Kidney (tissue), 14 donors: ENCODE data around the gene MTA3. TPM values are rescaled to one million over a fixed set of nuclear protein-coding genes. Genes with fewer than 3 reads are reported as not detected.
"Not testable (repeated sequence)": the region's sequence is repeated elsewhere in the genome, so short reads cannot be mapped to it uniquely, and the experiment has no call there.

Experiments used
- DNase-seq, 5 donors: peaks; one replicate each; pipeline ENCODE4 v3.0.0-alpha.2; 2013 to 2020
- FAIRE-seq: peaks from 2 replicates; lab custom pipeline; 2012; peaks lifted over from hg19 to GRCh38; lab: Jason Lieb, UNC
- H3K27ac ChIP-seq, 2 donors: one replicate each; pipeline ENCODE4 v1.7.0; 2013; ENCODE audit warnings: low read depth in 2 of 2, low read length in 2 of 2, inconsistent platforms in 1 of 2
- H3K27me3 ChIP-seq: one replicate; pipeline ENCODE4 v1.7.1; 2013; ENCODE audit warnings: low read length, inconsistent platforms; ENCODE audit not compliant: control insufficient read depth, insufficient read depth
- H3K36me3 ChIP-seq, 3 donors: one replicate each; pipeline versions ENCODE4 v1.7.0 to v1.7.1; 2013; ENCODE audit warnings: low read length in 3 of 3, control low read depth in 1 of 3, inconsistent platforms in 1 of 3; ENCODE audit not compliant: insufficient read depth in 3 of 3, control insufficient read depth in 2 of 3
- H3K4me1 ChIP-seq, 3 donors: one replicate each; pipeline versions ENCODE4 v1.7.0 to v1.7.1; 2013; ENCODE audit warnings: low read length in 3 of 3, inconsistent platforms in 1 of 3, low read depth in 1 of 3; ENCODE audit not compliant: control insufficient read depth in 2 of 3, insufficient read depth in 2 of 3
- H3K4me3 ChIP-seq, 3 donors: one replicate each; pipeline versions ENCODE4 v1.7.0 to v1.8.1; 2013; ENCODE audit warnings: low read length in 3 of 3, control low read depth in 1 of 3, inconsistent platforms in 1 of 3
- H3K9ac ChIP-seq, 3 donors: one replicate each; pipeline versions ENCODE4 v1.7.0 to v1.7.1; 2013; ENCODE audit warnings: low read length in 3 of 3, control low read depth in 1 of 3, inconsistent platforms in 1 of 3
- H3K9me3 ChIP-seq, 3 donors: one replicate each; pipeline versions ENCODE4 v1.7.0 to v1.7.1; 2013; ENCODE audit warnings: low read length in 3 of 3, control low read depth in 1 of 3, inconsistent platforms in 1 of 3; ENCODE audit not compliant: control insufficient read depth in 2 of 3, insufficient read depth in 1 of 3
- intact Hi-C: fragments of 100-400 bp; cut with DNase I; formaldehyde crosslinking; loops from one replicate; pipeline ENCODE4 v1.11.1; 2022
- polyA plus RNA-seq: library from polyadenylated mRNA; stranded (reverse); fragments of 350-450 nt; fragmentation: Illumina TruSeq; extraction: RNeasy Lipid Tissue Mini Kit (QIAGEN cat#74804); gene quantifications from one replicate; pipeline ENCODE4 v1.2.3, GENCODE V29; 2014; ENCODE audit warnings: low read depth, low replicate concordance; ENCODE audit not compliant: insufficient read depth
- total RNA-seq: library from RNA; stranded (reverse); fragmentation: NEBNext Ultra II Directional; extraction: Animal tissue kit (Norgen Biotek cat#: 25700); gene quantifications from one replicate; pipeline ENCODE4 v1.2.1, GENCODE V29; 2021
- TF ChIP-seq, protein P1 (sequence below): IDR thresholded peaks from 3 replicates; pipeline ENCODE4 v1.5.1; 2012; ENCODE audit warnings: mild to moderate bottlenecking, moderate library complexity, borderline replicate concordance; ENCODE audit not compliant: insufficient read depth; ENCODE audit errors: extremely low read depth
- donor health status: control.
- donor health status: control.
- donor health status: control.
- donor health status: control.
- donor health status: control.
- donor health status: DM: yes; HTN: yes; CAD: no.
- donor health status: Normal renal cell carcinoma (clear cell type).

The MTA3 gene
- total and polyA plus RNA-seq, 2 donors from 2014 or later: 27.7 to 35.2 TPM

DNA sequence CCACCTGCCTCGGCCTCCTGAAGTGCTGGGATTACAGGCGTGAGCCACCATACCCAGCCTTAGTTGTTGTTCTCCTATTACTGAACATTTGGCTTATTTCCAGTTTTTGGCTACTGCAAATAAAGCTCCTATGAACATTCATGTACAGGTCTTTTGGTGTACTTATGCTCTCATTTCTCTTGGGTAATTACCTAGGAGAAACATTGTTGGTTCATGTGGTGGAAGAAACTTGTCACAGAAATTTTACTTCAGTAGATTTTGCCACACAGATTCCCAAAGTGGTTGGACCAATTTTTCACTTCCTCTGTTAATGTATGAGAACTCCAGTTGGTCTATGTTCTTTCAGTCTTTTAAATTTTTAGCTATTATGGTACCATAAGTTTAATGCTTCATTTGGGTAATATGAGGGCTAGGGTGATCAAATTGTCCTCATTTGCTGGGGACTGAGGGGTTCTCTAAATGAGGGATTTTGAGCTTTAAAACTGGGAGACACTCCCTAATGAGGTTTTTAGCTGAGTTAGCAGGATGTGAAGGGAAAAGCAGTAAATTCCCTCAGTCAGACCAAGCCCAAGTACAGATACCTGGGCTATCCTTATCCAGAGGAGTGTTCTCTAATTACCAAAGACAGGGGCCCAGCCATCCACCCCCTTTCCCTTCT is 33.9 kb downstream of the MTA3 start:
- H3K9ac ChIP-seq: no peak overlapping the region

DNA sequence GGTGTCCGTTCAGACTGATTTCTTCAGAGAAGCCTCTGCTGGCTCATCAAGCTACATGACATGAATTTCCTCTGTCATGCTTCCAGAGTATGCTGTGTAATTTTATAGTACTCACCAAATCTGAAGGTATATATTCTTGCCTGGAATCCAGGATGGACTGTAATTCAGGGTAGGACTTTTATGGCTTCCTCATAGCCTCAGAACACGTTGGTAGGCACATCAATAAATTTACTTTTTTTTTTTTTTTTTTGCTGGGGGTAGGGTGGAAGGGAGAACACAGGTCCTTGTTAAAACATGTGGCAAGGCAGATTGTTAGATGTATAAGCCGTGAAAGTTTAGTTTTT is 34.4 kb downstream of the MTA3 start:
- Histone ChIP-seq H3K27ac (no peak overlapping the region), H3K4me3 (no peak overlapping the region), H3K9me3 (no peaks in the 10 kb centered on the region), H3K27me3 (no peaks in the 10 kb centered on the region), H3K4me1 (peaks cover 0 to 4% (median 0%) of the 10 kb centered on the region in 3 donors), H3K9ac (no peak overlapping the region), H3K36me3 (no peaks in the 10 kb centered on the region)
- no peak for FAIRE-seq
- no peak for DNase-seq
- TF ChIP-seq, protein P1, sequence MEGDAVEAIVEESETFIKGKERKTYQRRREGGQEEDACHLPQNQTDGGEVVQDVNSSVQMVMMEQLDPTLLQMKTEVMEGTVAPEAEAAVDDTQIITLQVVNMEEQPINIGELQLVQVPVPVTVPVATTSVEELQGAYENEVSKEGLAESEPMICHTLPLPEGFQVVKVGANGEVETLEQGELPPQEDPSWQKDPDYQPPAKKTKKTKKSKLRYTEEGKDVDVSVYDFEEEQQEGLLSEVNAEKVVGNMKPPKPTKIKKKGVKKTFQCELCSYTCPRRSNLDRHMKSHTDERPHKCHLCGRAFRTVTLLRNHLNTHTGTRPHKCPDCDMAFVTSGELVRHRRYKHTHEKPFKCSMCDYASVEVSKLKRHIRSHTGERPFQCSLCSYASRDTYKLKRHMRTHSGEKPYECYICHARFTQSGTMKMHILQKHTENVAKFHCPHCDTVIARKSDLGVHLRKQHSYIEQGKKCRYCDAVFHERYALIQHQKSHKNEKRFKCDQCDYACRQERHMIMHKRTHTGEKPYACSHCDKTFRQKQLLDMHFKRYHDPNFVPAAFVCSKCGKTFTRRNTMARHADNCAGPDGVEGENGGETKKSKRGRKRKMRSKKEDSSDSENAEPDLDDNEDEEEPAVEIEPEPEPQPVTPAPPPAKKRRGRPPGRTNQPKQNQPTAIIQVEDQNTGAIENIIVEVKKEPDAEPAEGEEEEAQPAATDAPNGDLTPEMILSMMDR: no peak
- intact Hi-C loops: no loop called here

More for the DNA sequence above, 33.9 kb downstream of the MTA3 start:
- Histone ChIP-seq H3K36me3 (no peaks in the 10 kb centered on the region), H3K9me3 (no peaks in the 10 kb centered on the region), H3K27ac (no peak overlapping the region), H3K4me3 (no peak overlapping the region), H3K27me3 (no peaks in the 10 kb centered on the region), H3K4me1 (peaks cover 0 to 4% (median 0%) of the 10 kb centered on the region in 3 donors)
- FAIRE-seq (no peak), DNase-seq (peak in 3 of 5 donors; percentile 17 to 29 (median 18))
- intact Hi-C loops: no loop called here
- TF ChIP-seq, protein P1: no peak

DNA sequence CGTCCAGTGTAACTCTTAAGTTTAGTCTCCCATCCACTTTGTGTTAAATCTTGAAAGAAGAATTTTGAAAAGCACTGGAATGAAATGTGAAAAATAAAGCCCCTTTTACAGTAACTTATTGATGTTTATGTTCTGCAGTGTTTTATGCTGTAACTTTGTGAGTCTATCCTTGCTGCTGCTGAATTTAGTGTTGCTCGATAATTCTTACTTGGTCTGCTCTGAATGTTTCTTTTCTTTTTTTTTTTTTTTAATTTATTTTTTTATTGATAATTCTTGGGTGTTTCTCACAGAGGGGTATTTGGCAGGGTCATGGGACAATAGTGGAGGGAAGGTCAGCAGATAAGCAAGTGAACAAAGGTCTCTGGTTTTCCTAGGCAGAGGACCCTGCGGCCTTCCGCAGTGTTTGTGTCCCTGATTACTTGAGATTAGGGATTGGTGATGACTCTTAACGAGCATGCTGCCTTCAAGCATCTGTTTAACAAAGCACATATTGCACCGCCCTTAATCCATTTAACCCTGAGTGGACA is 36.0 kb downstream of the MTA3 start:
- DNase-seq, H3K27ac ChIP-seq, FAIRE-seq, H3K4me3 ChIP-seq, intact Hi-C loops, H3K27me3 ChIP-seq, H3K4me1 ChIP-seq, H3K36me3 ChIP-seq, H3K9ac ChIP-seq, H3K9me3 ChIP-seq: not testable (repeated sequence)

DNA sequence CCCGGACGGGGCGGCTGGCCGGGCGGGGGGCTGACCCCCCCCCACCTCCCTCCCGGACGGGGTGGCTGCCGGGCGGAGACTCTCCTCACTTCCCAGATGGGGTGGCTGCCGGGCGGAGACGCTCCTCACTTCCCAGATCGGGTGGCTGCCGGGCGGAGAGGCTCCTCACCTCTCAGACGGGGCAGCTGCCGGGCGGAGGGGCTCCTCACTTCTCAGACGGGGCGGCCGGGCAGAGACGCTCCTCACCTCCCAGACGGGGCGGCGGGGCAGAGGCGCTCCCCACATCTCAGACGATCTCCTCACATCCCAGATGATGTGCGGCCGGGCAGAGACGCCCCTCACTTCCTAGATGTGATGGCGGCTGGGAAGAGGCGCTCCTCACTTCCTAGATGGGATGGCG is 37.7 kb downstream of the MTA3 start:
- H3K9ac ChIP-seq, H3K36me3 ChIP-seq, H3K4me1 ChIP-seq, H3K9me3 ChIP-seq, H3K27me3 ChIP-seq, intact Hi-C loops, H3K4me3 ChIP-seq, DNase-seq, H3K27ac ChIP-seq, FAIRE-seq: not testable (repeated sequence)
